GM18867 (cell line): Measurements from ENCODE around the gene KRTAP1-3.
"Not testable (repeated sequence)": the region's sequence is repeated elsewhere in the genome, so short reads cannot be mapped to it uniquely, and the experiment has no call there.

Experiments used
- ATAC-seq: cut with Tn5 transposase; IDR thresholded peaks from one replicate; pipeline ENCODE4 v1.9.1; 2021; ENCODE audit warnings: mild to moderate bottlenecking, moderate library complexity; ENCODE audit not compliant: unreplicated experiment

KRTAP1-3 gene

GRCh38 chr17:41034346-41034935, at the start of gene KRTAP1-3:
Gene KRTAP1-3, minus strand, starts transcription at chr17:41034874. Its CDS starts 53 bp downstream, at chr17:41034821.
- ATAC-seq: not testable (repeated sequence)

GRCh38 chr17:41084100-41084856, 49.6 kb upstream of the KRTAP1-3 start, which contains the start of gene KRTAP4-7:
Gene KRTAP4-7, plus strand, starts transcription at chr17:41084150. Its CDS starts 57 bp downstream, at chr17:41084207.
- not testable (repeated sequence) for ATAC-seq

- not testable (repeated sequence) for ATAC-seq
These were observed 48.8 kb upstream of the KRTAP1-3 start for GRCh38 chr17:41083427-41083826.

DNA sequence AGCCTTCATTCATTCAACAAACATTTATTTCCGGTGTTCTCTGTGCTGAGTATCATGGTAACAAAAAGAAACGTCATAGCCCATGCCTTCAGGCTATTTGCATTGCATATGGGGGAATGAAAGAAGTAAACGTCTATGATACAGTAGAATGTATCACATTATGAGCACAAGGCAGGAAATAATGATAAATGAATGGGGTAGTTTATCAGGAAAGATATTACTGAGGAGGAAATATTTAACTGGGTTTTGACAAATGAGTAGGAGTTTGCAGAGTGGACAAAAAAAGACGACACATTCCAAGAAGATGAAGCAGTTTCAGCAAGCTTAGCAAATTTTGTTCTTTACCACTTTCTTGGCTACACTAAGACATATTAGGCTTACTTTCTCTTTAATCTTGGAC, 48.0 kb upstream of the KRTAP1-3 start:
- ATAC-seq: no peak

DNA sequence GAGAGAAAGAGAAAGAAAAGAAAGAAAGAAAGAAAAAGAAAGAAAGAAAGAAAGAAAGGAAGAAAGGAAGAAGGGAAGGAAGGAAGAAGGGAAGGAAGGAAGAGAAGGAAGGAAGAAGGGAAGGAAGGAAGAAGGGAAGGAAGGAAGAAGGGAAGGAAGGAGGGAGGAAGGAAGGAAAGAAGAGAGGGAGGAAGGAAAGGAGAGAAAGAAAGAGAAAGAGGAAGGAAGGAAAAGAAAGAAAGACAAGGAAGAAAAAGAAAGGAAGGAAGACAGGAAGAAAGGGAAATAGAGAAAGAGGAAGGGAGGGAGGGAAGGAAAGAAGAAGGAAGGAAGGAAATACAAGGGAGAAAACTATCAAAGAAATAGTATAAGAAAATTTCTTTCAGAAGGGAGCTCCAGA, 42.1 kb upstream of the KRTAP1-3 start:
- no peak for ATAC-seq

- ATAC-seq: no peak
These were observed 39.0 kb upstream of the KRTAP1-3 start for GRCh38 chr17:41073676-41074075.

- ATAC-seq: no peak
These were observed 37.1 kb upstream of the KRTAP1-3 start for GRCh38 chr17:41071606-41072360.

DNA sequence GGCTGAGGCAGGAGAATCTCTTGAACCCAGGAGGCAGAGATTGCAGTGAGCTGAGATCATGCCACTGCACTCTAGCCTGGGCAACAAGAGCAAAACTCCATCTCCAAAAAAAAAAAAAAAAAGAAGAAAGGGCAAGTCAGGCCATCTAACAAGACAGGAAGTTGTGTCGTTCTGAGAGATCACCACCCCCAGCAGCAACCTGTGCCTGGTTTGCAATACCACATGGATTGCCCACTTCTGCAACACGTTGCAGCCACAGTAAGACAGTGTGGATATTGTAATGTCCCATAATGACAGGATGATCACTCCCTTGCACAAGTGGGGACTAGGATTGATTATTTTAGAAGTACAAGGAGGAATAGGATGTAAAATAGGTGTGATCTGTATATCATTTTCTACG, 34.4 kb upstream of the KRTAP1-3 start:
- no peak for ATAC-seq

- ATAC-seq: no peak
These were observed 32.6 kb upstream of the KRTAP1-3 start for GRCh38 chr17:41067281-41067680.

DNA sequence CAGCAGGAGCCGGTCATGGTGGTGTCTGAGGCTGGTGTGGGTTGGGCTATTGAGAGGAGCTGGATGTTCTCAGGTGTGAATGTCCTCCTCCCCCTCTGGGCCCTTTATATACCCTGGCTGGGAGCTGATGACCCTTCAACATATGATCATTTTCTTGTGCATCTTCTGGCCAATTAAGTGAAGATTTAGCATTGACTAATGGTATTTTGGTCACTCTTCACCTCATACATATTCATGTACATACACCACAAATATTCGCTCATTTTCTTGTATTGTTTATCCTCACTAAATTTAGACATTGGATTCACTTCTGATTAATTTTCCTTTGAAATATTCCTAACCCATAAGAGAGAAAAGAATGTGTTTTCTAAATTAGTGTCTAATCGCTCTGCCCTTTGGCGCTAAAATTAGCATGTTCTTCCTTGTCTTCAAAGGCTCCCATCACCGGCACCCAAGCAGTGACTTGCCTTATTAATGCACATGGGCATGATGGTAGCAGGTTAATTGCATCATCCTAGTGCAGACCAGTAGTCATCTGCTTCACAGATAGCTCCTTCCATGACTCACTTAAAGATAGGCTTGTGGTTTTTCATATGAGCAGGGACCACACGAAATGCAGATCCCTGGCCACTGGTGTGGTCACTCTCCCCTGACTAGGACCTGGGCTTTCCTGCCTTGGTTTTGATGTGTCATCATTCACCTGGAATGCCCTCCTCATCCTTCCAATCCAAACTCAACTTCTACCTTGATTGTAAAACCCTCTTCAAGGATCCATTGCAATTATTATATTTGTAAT, 31.4 kb upstream of the KRTAP1-3 start, which contains the start of gene KRTAP2-4:
KRTAP2-4 (minus strand) TSS at position 51 of the 796 bp plus-strand sequence; CDS start at position 17, 34 bp downstream.
- no peak for ATAC-seq

- not testable (repeated sequence) for ATAC-seq
These were observed 30.5 kb upstream of the KRTAP1-3 start for GRCh38 chr17:41065016-41065689.

DNA sequence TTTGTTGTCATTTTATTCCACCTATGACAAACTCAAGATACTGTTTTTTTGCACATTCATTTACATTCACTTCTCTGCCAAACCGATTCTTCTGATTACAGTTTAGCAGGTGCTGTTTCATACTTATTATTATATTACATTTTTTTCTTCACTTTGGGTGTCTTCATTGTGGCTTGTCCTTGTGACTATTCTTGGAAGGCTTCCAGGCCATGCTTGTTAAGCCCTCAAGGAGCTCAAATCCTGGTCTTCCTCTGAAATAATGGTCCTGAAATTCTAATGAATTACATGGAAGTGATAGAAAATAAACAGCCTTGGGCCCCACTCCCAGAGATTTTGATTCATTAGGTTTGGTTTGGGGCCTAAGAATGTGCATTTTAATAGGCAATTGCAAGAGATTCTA, 29.6 kb upstream of the KRTAP1-3 start:
- no peak for ATAC-seq

DNA sequence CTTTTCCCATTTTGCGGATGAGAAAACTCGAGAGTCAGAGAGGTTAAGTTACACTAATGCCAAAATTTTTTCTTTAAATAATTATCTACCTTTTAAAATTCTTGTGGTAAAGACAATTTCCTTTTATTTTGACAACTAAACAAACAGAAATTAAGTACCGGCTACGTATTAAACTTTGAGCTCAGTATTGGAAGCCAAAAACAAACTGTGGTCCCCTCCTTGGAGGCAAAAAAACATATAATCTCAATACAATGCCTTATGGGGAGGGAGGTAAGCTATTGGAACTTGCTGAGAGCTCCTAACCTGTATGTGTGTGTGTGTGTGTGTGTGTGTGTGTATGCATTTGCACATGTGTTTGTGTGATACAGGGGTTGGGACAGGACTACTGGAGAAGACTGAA, 28.8 kb upstream of the KRTAP1-3 start:
- ATAC-seq: no peak

DNA sequence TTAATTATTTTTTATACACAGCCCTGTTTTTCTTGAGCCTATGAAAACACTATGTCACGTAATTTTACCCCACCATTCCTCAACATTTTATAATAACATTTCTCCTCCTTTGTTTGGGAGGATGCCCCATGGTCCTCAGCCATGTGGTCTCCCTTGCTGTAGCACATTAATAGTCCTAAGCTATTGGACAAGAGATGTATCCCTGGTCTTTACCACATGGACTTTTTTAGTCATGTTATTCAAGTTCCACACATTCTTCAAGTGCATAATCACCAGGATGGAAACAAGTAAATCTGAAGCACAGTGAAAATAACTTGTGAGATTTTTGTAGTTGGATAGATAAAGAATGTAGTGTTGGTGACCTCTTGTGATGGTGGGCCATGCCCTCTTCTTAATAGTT, 27.3 kb upstream of the KRTAP1-3 start:
- ATAC-seq: no peak

GRCh38 chr17:41060052-41060604, 25.5 kb upstream of the KRTAP1-3 start, which contains the start of gene KRTAP2-3:
Gene KRTAP2-3, minus strand, starts transcription at chr17:41060114. Its CDS starts 64 bp downstream, at chr17:41060050.
- no peak for ATAC-seq

DNA sequence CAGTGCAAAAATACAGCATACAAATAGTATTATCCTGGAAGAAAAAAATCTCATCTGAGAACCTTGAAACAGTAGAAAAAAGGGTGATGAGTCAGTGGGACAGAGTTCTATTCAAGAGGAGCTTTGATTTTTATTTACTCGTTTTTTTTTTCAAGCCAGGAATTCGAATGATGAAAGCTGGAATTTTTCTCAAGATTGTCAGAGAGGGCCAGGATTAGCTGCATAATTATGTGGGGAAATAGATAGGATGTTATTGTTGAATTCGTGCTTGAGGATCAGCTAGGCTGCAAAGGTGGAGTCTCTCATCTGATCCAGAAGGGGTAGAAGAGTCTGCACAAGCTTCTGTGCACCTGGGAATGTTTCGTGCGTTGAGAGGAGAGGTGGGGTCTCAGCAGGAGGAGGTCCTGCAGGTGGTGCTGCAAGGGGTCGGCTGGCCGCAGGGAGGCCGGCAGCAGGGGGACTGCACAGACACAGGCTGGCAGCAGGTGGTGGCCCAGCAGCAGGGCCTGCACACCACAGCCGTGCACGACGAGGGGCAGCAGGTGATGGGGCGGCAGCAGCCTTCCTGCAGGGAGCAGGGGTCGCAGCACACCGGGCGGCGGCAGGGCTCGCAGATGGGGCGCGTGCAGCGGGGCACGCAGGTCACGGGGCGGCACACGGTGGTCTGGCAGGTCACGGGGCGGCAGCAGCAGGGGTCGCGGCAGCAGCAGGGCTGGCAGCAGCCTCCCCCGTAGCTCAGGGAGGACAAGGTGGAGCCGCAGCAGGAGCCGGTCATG, 24.8 kb upstream of the KRTAP1-3 start:
- ATAC-seq: not testable (repeated sequence)

- ATAC-seq: no peak
These were observed 24.1 kb upstream of the KRTAP1-3 start for GRCh38 chr17:41058741-41059140.

DNA sequence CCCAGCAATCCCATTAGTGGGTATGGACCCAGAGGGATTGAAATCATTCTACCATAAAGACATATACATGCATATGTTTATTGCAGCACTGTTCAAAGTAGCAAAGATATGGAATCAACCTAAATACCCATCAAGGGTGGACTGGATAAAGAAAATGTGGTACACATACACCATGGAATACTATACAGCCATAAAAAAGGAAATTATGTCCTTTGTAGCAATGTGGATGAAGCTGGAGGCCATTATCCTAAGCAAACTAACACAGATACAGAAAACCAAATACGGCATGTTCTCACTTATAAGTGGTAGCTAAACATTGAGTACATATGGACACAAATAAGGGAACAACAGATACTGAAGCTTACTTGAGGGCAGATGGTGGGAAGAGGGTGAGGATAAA, 22.9 kb upstream of the KRTAP1-3 start:
- no peak for ATAC-seq

- not testable (repeated sequence) for ATAC-seq
These were observed 20.5 kb upstream of the KRTAP1-3 start, which contains the start of gene KRTAP2-2 for GRCh38 chr17:41055130-41055529. Gene KRTAP2-2, minus strand, starts transcription at chr17:41055230. Its CDS starts 19 bp downstream, at chr17:41055211.
